ENCODE measurements around the gene ADAM11.

- TF ChIP-seq, protein P1, sequence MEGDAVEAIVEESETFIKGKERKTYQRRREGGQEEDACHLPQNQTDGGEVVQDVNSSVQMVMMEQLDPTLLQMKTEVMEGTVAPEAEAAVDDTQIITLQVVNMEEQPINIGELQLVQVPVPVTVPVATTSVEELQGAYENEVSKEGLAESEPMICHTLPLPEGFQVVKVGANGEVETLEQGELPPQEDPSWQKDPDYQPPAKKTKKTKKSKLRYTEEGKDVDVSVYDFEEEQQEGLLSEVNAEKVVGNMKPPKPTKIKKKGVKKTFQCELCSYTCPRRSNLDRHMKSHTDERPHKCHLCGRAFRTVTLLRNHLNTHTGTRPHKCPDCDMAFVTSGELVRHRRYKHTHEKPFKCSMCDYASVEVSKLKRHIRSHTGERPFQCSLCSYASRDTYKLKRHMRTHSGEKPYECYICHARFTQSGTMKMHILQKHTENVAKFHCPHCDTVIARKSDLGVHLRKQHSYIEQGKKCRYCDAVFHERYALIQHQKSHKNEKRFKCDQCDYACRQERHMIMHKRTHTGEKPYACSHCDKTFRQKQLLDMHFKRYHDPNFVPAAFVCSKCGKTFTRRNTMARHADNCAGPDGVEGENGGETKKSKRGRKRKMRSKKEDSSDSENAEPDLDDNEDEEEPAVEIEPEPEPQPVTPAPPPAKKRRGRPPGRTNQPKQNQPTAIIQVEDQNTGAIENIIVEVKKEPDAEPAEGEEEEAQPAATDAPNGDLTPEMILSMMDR (IDR thresholded peaks at IDR 0.05) = no peak
- TF ChIP-seq POLR2A (IDR thresholded peaks at IDR 0.05) (no peak), EP300 (IDR thresholded peaks at IDR 0.05) (no peak)
Observed at GRCh38 chr17:44773140-44773539, 14.4 kb downstream of the ADAM11 start.

Measured in tibial nerve (tissue), 4 donors.